ENCODE measurements around the gene MTG1. TPM values are rescaled to one million over a fixed set of nuclear protein-coding genes. Genes with fewer than 3 reads are reported as not detected.

The MTG1 gene
- total and polyA plus RNA-seq, 2 experiments from 2014 or later: 22.8 to 50.7 TPM

- Histone ChIP-seq H3K79me2 (ENCODE audit: insufficient read depth) (0 out of 2 replicates have a peak, but pooled peaks cover 10% of the 10 kb centered on the region), H3K27me3 (replicated peaks; ENCODE audit: insufficient read depth) (no peaks in the 10 kb centered on the region), H3K9me3 (ENCODE audit: low read depth) (no peaks in the 10 kb centered on the region), H2AFZ (no peak overlapping the region), H4K20me1 (ENCODE audit: insufficient read depth) (no peaks in the 10 kb centered on the region), H3K9ac (no peak overlapping the region), H3K36me3 (ENCODE audit: low read depth) (peaks cover 3% of the 10 kb centered on the region; the same call in 1 of the 2 replicates), H3K9me2 (ENCODE audit: insufficient read depth) (no peaks in the 10 kb centered on the region), H3K4me2 (ENCODE audit: unreplicated experiment) (no peak overlapping the region), H3K27ac (no peak overlapping the region), H3K4me3 (no peak overlapping the region), H3F3A (ENCODE audit: insufficient read depth) (no peaks in the 10 kb centered on the region), H3K4me1 (ENCODE audit: insufficient read depth) (no peaks in the 10 kb centered on the region)
- no peak for TF ChIP-seq EZH2phosphoT487 (IDR thresholded peaks at IDR 0.05; ENCODE audit: insufficient read depth, low read depth)
- no peak for TF ChIP-seq EZH2 (IDR thresholded peaks at IDR 0.05; ENCODE audit: insufficient read depth, poor library complexity, severe bottlenecking)
- in situ Hi-C loops (cut with MboI): no loop called here
- DNase-seq: no peak
- WGBS, 2 experiments (ENCODE audit: low coverage in 1 of 2, low lambda C conversion rate in 2 of 2, missing lambda C conversion rate in 2 of 2): 98 to 100% methylated on average over 6 to 7 of the region's 7 CpGs
Measured at GRCh38 chr10:133368153-133368552, 25.8 kb upstream of the MTG1 start.

- H3K27me3 ChIP-seq (replicated peaks; ENCODE audit: insufficient read depth): no peaks in the 10 kb centered on the region
- no peak overlapping the region for H3K4me3 ChIP-seq
- H3K4me2 ChIP-seq (ENCODE audit: unreplicated experiment): no peak overlapping the region
- no peaks in the 10 kb centered on the region for H3K4me1 ChIP-seq (ENCODE audit: insufficient read depth)
- 91 to 93% methylated on average over 24 of the region's 24 CpGs for WGBS, 2 experiments (ENCODE audit: low coverage in 1 of 2, low lambda C conversion rate in 2 of 2, missing lambda C conversion rate in 2 of 2)
- H4K20me1 ChIP-seq (ENCODE audit: insufficient read depth): no peaks in the 10 kb centered on the region
- H3K36me3 ChIP-seq (ENCODE audit: low read depth): peaks cover 3% of the 10 kb centered on the region; the same call in 1 of the 2 replicates
- H3K9ac ChIP-seq: no peak overlapping the region
- no peaks in the 10 kb centered on the region for H3K9me3 ChIP-seq (ENCODE audit: low read depth)
- H3K27ac ChIP-seq: no peak overlapping the region
- no peaks in the 10 kb centered on the region for H3F3A ChIP-seq (ENCODE audit: insufficient read depth)
- 0 out of 2 replicates have a peak, but pooled peaks cover 10% of the 10 kb centered on the region for H3K79me2 ChIP-seq (ENCODE audit: insufficient read depth)
- no peak for DNase-seq
- in situ Hi-C loops (cut with MboI): no loop called here
- no peaks in the 10 kb centered on the region for H3K9me2 ChIP-seq (ENCODE audit: insufficient read depth)
- no peak for TF ChIP-seq EZH2 (IDR thresholded peaks at IDR 0.05; ENCODE audit: insufficient read depth, poor library complexity, severe bottlenecking)
- TF ChIP-seq EZH2phosphoT487 (IDR thresholded peaks at IDR 0.05; ENCODE audit: insufficient read depth, low read depth): no peak
- no peak overlapping the region for H2AFZ ChIP-seq
Measured at GRCh38 chr10:133370030-133370786, 23.7 kb upstream of the MTG1 start.

GRCh38 chr10:133372507-133372906 is 21.4 kb upstream of the MTG1 start:
- H2AFZ ChIP-seq: no peak overlapping the region
- peak overlapping the region; percentile 33 for H3K9ac ChIP-seq
- no peaks in the 10 kb centered on the region for H4K20me1 ChIP-seq (ENCODE audit: insufficient read depth)
- H3K36me3 ChIP-seq (ENCODE audit: low read depth): no peaks in the 10 kb centered on the region
- no peak overlapping the region for H3K27ac ChIP-seq
- TF ChIP-seq EZH2phosphoT487 (IDR thresholded peaks at IDR 0.05; ENCODE audit: insufficient read depth, low read depth) (no peak), EZH2 (IDR thresholded peaks at IDR 0.05; ENCODE audit: insufficient read depth, poor library complexity, severe bottlenecking) (no peak)
- H3K9me3 ChIP-seq (ENCODE audit: low read depth): no peaks in the 10 kb centered on the region
- no peaks in the 10 kb centered on the region for H3K27me3 ChIP-seq (replicated peaks; ENCODE audit: insufficient read depth)
- in situ Hi-C loops (cut with MboI): no loop called here
- H3K79me2 ChIP-seq (ENCODE audit: insufficient read depth): 0 out of 2 replicates have a peak, but pooled peaks cover 10% of the 10 kb centered on the region
- H3K4me3 ChIP-seq: peak overlapping the region; percentile 52
- DNase-seq: no peak
- no peaks in the 10 kb centered on the region for H3K4me1 ChIP-seq (ENCODE audit: insufficient read depth)
- H3K4me2 ChIP-seq (ENCODE audit: unreplicated experiment): peak overlapping the region; percentile 52
- no peaks in the 10 kb centered on the region for H3K9me2 ChIP-seq (ENCODE audit: insufficient read depth)
- no peaks in the 10 kb centered on the region for H3F3A ChIP-seq (ENCODE audit: insufficient read depth)
- WGBS, 2 experiments (ENCODE audit: low coverage in 1 of 2, low lambda C conversion rate in 2 of 2, missing lambda C conversion rate in 2 of 2): 22 to 37% methylated on average over 9 to 16 of the region's 20 CpGs

GRCh38 chr10:133373174-133374090 is 20.5 kb upstream of the MTG1 start, which contains the start of gene ECHS1:
ECHS1 (minus strand) TSS chr10:133373354; CDS start chr10:133373333, 21 bp downstream.
- TF ChIP-seq EZH2 (IDR thresholded peaks at IDR 0.05; ENCODE audit: insufficient read depth, poor library complexity, severe bottlenecking): no peak
- no peak for TF ChIP-seq EZH2phosphoT487 (IDR thresholded peaks at IDR 0.05; ENCODE audit: insufficient read depth, low read depth)
- Histone ChIP-seq H3F3A (ENCODE audit: insufficient read depth) (no peaks in the 10 kb centered on the region), H3K27me3 (replicated peaks; ENCODE audit: insufficient read depth) (no peaks in the 10 kb centered on the region), H2AFZ (peak within 1 kb of the TSS; percentile 73; the same call in 1 of the 2 replicates), H3K9me3 (ENCODE audit: low read depth) (no peaks in the 10 kb centered on the region), H3K79me2 (ENCODE audit: insufficient read depth) (0 out of 2 replicates have a peak, but pooled peaks cover 10% of the 10 kb centered on the region), H4K20me1 (ENCODE audit: insufficient read depth) (no peaks in the 10 kb centered on the region), H3K36me3 (ENCODE audit: low read depth) (no peaks in the 10 kb centered on the region), H3K27ac (peak within 1 kb of the TSS; percentile 32; the same call in 1 of the 2 replicates), H3K9ac (peak within 1 kb of the TSS; percentile 85), H3K4me1 (ENCODE audit: insufficient read depth) (no peaks in the 10 kb centered on the region), H3K4me3 (peak within 1 kb of the TSS; percentile 83), H3K9me2 (ENCODE audit: insufficient read depth) (no peaks in the 10 kb centered on the region), H3K4me2 (ENCODE audit: unreplicated experiment) (peak within 1 kb of the TSS; percentile 87)
- peak; percentile 98 for DNase-seq
- in situ Hi-C loops (cut with MboI): no loop called here
- WGBS, 2 experiments (ENCODE audit: low coverage in 1 of 2, low lambda C conversion rate in 2 of 2, missing lambda C conversion rate in 2 of 2): 3 to 8% methylated on average over 31 to 87 of the region's 89 CpGs

Data from GM23248 (cell line).